HG03469 (cell line): Measurements from ENCODE around the gene REEP3.

ENCODE experiments used
- ATAC-seq: cut with Tn5 transposase; IDR thresholded peaks from one replicate; pipeline ENCODE4 v1.9.1; 2021; ENCODE audit warnings: mild to moderate bottlenecking, moderate library complexity, moderate number of reproducible peaks; ENCODE audit not compliant: unreplicated experiment

REEP3 gene

DNA sequence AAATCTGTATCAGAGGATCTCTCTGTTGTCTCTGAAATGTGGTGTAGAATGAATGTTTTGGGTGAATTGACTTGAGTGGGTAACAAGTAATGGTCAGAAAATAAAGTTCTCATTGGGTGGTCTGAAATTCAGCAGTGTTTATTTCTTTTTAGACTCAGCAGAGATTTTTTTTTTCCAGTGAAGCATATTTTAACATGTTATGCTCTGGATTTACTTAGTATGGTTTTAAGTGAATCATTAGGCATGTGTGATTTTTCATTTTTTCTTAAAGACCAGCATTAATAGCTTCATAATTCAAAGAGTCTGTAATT is 63.5 kb downstream of the REEP3 start:
- ATAC-seq, result no peak

DNA sequence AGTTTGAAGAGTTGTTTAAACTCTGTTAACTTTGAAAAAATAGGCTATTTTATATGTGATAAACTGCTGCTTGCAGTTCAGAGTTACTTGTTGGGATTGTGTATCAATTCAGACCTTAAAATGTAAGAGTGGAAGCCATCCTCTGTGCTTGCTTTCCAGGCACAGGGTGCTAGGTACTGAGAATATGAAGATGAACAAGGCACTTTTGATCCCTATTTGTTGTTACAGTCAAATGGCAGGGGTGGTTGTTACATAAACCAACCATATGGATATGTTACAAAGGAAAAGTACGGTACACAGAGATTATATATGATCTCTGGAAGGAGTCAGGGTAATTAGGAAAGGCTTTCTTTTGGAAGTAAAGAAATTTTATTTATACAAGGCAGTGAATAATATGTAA is 63.8 kb downstream of the REEP3 start:
- no peak for ATAC-seq

DNA sequence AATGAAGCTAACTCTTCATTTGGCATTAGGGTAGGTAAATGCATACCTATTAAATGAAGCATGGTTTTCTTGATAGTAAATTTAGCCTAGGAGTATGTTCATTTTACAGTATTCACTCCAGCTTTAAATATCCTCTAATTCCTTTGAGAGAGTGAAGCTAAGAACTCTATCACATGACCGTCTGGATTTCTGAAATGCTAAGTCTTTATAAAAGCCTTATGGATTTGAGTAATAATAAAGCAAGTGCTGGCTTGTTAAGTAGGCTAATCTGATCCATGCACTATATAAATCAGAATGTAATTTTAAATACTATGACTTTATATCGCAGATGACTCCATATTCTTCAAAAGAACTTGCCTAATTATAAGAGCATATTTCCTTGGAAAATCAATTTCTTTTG is 64.8 kb downstream of the REEP3 start:
- no peak for ATAC-seq

DNA sequence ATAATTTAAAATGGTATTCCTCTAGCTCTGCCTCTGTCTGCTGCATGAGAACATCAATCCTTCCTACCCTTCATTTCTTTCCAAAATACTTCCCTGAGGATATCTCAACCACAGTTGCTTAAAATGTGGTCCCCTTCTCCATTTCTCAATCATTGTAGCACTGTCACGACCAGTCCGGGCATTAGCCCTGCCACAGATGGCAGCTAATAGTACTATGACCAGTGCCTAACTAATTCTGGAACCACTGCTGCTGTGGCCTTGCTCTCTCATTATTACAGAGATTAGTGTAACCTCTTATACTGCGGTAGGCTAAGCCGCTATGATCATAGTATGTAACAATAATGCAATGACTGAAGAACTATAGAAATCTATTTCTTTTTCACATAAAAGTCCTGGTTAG is 66.0 kb downstream of the REEP3 start:
- ATAC-seq, result no peak

DNA sequence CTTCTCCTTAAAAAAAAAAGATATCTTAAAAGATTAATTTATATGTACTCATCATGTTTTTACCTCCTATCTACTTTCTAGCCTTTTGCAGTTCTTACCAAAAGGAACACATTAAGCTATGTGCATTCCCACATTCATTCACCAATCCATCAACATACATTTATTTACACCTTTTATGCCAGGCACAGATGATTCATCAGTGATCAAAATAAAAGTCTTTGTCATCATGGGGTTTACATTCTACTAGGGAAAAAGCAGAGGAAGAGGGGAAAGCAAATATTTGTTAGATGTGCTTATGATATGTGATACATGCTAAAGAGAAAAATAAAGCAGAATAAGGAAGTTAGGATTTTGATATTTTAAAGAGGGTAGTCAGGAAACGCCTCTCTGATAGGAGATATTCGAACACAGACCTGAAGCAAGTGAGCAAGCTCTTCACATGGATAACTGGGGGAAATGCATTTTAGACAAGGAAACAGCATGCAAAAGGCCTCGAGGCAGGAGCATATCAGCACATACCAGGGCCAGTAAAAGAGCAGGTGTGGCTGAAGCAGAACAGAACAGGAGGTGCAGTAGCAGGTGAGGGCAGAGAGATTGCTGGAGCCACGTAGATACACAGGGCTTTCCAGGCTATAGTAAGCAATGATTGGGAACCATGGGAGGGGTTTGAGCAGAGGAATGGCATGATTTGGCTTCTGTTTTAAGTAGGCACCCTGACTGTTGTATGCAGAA is 67.4 kb downstream of the REEP3 start:
- no peak for ATAC-seq

DNA sequence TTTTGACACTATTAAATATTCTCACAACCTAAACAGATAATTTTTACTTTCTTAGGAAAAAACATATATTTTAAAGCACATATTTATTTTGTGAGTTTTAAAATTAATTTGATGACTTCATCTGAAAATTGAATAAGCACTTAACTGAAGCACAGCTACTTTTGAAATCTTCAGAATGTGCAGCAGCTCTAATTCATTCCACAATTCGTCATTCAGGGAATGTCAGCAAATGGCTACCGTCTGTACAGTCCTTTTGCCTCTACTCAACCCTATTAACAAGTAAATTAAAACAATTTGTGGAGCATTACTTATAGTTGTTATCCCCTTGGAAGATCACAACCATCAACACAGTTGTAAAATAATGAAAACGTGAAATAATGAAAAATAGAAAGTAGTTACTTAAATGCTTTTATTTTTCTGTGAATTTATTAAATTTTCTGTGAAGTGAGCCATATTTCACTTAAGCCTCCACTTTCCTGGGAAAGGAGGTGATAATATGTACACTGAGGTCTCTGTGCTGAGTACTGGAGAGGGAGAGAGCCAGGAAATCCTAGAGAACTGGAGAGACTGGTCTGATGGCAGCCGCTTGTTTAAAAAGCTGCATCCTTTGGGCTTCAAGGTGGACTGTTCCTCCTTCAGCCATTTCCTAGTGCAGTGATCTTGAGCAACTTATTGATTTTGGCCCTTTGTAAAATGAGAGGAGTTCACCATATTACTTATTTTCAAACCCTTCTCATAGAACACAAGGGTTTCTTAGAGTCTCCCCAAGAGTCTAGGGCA is 70.6 kb downstream of the REEP3 start:
- ATAC-seq, result no peak

DNA sequence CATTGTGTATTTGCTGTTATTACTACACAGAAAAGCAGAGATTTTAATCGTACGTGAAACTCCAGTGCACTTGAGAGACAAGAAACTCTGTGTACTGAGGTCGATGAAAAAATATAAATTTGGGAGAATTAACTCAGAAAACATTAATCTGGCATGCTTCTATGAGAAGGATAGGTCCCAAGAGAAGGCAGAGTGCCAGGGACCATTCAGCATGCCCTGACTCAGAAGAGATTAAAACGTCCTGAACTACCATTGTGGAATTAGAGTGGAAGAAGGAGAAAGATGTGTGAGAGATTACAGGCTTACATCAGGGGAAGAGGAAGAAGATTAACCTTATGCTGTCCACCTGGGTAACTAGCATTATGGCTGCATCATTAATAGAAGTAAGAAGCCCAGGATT is 72.4 kb downstream of the REEP3 start:
- ATAC-seq, result no peak

DNA sequence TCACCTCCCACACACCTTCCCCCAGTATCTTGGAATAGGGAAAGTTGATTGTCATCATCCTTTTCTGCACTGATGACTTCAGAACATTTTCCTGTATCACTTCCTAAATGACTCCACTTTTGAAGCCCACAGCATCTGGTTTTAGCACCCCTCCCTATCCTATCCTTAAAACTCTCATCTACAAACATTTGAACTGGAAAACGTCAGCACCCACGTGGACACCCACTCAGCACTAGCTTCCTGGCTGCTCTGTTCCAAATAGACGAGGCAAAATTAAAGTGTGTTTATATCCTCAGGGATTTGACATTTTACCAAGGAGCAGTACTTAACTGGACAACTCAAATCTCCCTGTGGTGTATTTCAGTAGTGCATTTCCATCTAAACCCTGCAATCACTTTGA is 73.9 kb downstream of the REEP3 start:
- no peak for ATAC-seq

DNA sequence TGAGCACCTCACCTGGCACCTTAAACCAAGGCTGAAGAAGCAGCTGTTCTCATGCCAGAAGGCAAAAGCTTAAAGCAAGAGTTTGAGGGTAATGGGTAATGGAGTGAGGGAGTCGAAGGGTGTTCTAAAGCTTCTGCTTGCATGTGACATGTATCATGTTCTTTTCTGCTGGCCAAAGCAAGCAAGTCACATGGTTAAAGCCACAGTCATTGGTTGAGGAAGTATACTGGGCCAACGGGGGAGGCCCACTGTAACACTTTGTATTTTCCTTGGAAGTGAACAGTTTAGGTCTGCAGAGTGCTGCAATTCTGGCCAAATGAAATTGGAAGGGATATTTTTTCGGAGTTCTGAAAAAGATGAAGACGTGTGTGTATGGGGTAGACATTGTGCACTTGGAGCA is 75.7 kb downstream of the REEP3 start:
- ATAC-seq, result no peak

DNA sequence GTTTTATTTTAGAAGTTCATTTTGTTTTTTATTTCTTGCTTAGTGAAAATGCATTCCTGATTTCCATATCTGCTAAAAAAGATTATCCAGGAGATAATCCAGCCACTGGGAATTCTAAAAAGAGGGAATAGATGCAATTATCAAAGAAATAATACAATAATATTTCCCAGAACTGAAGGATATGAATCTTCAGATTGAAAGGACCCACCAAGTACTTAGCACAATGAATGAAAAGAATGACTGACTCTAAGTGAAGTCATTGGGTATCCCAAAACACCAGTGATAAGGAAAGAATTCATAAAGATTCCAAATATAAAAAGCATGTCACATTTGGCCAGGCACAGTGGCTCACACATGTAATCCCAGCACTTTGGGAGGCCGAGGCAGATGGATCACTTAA is 79.3 kb downstream of the REEP3 start:
- ATAC-seq, result no peak

DNA sequence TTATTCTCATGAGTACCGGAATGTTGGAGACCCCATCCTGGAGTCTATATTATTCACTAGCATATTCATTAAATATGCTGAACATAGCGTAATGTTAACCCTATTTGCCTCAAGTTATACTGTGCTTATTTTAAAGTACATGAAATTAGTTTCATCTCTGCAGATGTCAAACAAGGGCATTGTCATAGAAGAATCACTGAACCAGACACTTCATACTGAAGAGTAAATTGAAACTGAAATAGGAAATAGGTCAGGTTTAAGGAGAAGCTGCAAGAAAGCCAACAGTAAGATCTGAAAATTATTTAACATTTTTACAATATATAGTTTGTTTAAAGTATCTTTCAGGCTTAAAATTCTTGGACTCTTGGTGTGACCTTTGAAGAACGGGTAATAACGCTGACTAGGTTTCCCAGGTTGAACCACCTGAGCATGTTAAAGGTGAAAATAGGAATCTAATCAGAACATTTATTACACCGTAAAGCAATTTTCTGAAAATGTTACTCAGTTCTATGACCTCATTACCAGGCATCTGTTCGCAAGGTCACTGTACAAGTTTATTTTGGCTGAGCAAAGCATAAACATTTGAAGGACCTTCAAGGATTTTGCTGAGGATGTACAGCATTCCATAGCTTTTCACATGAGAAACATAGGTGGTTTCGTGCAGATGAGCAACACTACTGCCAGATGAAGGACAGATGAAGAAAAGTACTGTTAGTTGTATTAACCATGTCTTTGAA is 82.7 kb downstream of the REEP3 start:
- peak; percentile 67 for ATAC-seq

DNA sequence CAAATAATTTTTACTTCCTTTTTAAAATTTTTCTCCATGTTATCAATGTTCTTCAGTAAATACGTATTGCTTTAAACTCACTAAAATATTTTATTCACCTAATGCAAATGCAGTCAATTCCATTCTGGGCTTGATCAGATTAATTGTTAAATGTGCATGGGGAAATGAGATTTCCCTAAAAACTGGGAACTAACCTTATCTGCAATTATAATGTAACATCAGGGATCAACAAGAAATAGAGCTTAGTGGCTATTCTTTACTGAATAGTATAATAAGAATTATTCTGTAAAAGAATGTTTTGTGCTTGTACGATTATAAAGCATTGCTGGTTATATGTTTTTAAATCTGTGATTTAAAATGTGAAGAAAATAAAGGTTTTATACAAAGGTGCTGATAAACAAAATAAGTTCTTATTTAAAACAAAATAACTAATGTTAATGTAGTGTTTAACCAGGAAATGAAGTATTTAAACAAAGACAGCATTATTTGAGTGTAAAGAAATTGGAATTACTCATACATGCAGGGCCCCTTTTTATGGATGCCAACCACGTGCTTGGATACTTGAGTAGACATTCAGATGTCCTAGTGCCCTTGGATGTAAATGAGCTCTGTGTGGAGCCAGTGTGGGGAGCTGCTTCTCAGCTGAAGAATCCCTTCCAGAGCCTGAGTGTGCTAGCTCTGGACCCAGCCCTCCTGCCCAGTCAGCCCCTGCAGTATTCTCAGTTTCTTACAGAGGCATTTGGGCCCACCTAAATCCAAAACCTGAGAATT is 84.2 kb downstream of the REEP3 start:
- no peak for ATAC-seq

DNA sequence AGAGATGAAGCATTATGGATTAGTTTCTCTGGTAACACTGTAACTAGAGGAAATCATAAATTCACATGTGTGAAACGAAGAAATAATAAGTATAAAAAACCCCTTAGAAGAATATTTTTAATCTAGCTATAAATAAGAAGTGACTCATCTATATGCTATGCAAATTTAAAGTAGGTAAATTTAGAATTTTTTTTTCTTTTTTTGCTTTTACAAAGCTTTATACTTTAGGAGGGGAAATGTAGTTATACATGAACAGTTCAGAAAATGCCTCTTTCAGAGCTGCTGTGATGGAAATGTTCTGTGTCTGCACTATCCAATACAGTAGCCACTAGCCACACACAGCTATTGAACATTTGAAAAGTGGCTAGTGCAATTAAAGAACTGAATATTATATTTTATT is 87.3 kb downstream of the REEP3 start:
- ATAC-seq, result no peak

DNA sequence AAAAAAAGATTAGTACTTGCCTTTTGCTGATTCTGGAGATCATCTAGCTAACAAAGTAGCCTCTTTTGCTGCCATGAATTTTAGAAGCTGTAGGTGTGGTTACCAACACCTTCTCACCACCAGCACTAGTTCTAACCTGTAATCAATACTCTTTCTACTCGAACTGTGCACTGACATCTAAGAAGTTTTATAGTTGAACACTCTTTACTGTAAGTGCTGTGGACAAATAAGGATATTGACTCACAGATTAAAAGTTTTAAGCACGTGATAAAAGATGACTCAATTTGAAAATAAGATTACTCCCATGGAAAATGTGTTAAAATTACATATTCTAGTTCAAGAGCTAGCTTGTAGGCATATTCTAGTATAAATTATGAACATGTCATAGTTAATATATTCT is 89.9 kb downstream of the REEP3 start:
- no peak for ATAC-seq

DNA sequence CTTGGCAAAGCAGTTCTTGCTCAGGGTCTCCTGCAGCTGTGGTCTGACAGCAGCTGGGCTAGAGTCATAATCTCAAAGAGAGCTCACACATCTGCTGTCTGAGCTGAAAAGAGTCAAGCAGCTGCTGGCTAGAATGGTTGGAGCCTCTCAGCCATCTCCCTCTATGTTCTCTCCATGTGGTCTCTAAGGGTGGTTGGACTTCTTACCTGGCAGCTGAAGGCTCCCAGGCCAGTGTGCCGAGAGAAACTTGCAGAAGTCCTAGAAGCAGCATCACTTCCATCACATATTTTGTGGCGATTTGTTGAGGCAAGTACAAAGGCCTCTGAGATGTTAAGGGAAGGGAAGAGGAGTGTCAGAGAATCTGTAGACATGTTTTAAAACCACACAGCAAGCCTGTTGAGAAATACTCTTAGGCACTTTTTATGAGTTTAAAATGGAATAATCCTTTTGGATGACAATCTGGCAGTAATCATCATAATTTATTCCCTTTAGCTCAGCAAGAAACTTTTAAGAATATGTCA is 93.2 kb downstream of the REEP3 start:
- no peak for ATAC-seq

DNA sequence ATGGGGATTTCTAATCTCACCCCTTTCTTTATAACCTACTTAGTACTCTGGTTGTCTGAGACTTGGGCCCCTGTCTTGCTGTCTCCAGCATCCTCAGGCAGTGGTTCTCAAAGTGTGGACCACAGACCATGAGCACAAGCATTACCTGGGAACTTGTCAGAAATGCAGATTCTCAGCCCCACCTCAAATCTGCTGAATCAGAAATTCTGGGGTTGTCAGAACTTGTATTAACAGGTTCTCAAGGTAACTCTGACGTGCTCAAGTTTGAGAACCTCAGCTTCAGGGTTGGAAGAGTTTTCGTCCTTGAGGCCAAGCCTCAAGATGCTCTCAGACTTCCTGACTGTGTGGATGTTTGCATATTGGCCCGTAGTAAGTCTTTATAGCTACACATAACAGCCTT is 97.4 kb downstream of the REEP3 start:
- no peak for ATAC-seq

DNA sequence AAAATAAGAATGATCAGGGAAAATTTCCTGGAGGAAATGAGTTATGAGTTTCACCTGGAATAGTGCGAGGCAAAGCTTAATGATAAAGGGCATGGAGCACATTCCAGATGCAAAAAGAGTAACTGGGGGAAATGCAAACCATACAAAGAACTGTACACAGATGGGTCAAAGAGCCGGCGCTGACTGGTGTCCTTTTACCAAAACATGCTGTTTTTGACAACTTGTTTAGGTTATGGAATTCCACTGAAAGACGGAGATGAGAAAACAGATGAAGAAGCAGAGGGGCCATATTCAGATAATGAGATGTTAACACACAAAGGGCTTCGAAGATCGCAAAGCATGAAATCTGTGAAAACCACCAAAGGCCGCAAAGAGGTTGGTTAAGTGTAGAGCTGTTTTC is 98.2 kb downstream of the REEP3 start:
- ATAC-seq, result no peak

DNA sequence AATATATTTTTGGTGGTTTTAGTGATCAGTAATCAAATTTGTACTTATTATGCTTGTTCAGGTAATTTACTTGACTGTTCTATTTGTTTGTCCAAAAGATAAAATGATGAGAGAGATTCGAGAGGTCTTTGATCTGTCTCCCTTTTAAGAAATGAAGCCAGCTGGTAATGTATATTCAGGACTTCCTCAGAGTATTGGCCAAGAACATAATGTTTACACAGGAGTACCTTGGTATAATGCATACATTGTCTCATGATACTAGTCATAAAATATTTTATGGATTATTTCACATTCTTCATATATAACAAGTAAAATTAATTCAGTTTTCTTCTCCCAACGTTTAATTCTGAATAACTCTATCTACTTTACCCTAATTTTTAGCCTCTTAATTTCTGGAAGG is 100.9 kb downstream of the REEP3 start:
- ATAC-seq, result no peak

DNA sequence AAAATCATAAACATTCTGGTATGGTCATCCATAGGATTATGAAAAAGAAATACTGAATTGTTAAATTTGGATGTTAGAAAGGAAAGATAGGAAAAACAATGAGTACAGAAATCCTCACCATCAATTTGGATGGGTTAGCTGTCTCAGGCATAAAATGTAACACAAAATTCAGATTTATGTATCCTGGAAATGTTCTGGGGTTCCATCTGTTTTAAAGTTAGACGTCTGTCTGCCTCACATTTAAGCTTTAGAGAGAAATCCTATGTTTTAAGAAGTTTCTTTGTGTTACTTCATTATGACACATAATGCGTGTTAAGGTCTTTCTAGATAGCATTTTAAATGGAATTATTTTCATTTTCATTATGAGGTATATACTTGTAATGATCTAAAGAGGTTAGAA is 103.5 kb downstream of the REEP3 start:
- ATAC-seq, result no peak

DNA sequence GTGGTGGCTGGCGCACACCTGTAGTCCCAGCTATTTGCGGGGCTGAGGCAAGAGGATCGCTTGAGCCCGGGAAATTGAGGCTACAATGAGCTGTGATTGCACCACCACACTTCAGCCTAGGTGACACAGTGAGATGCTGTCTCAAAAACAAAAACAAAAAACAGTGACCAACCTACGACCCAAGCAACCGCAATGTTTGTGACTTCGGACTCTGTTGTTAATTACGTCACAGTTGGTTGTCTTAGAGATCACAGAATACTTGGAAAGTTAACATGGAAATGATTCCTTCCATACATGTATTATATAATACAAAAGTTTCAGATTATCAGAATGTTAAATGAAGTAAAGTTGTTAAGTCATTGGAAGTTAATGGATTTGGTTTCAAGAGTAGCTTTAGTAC is 106.2 kb downstream of the REEP3 start:
- ATAC-seq, result no peak

DNA sequence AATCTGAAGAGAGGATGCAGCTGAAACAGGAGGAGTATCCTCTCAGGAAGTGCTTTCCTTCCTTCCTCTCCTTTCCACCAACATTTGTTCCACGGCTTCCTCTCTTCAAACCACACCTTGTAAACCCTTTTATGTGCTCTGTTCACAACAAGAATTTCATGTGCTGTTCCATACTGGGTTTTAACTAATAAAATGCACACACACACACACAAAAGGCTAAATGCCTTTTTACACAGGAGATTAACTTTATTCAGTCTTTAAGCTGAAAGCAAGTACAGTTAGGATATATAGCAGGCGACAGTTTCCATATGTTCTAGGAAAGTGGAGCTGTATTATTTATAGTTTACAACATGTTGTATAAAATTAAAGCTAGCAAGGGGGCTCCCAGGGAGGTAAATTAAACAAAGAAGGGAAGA is 106.7 kb downstream of the REEP3 start:
- ATAC-seq, result no peak
